ENCODE results near the gene FPR1.

The FPR1 gene

DNA sequence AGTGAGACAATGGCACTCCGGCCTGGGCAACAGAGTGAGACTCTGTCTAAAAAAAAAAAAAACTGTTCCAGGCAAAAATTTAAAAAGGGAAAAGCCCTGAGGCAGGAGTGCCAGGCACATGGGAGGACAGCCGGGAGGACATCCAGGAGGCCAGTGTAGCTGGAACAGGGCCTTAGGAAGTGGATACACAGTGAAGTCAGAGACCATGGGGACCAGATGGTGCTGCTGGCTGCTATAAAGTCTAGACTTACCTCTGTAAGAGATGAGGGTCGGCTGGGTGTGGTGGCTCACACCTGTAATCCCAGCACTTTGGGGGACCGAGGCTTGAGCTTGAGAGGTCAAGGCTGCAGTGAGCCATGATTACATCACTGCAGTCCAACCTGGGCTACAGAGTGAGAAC is 42.9 kb downstream of the FPR1 start:
- no peak overlapping the region for H3K4me3 ChIP-seq (ENCODE audit: low read depth in 1 of 2, low read length in 2 of 2)

DNA sequence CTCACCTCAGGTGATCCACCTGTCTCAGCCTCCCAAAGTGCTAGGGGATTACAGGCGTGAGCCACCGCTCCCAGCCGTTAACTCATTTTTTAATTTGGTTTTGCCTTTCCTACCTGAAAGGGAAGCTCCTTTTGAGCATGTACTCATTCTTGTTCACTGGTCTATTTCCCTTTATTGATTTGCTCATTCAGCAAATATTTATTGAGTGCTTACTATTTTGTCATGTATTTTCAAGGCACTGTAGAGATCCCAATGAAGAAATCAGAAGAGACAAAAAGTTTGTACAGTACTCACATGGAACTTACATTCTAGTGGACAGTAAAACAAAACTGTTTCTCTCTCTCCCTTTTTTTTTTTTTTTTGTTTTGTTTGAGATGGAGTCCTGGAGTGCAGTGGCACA is 44.8 kb downstream of the FPR1 start:
- Histone ChIP-seq H3K4me3 (ENCODE audit: low read depth in 1 of 2, low read length in 2 of 2) (no peak overlapping the region), H3K36me3 (ENCODE audit: control insufficient read depth in 1 of 2, insufficient read depth in 2 of 2, low read length in 2 of 2) (no peaks in the 10 kb centered on the region), H3K4me1 (ENCODE audit: control insufficient read depth in 1 of 2, insufficient read depth in 2 of 2, low read length in 2 of 2) (peaks cover 13 to 23% of the 10 kb centered on the region in 2 donors), H3K27ac (ENCODE audit: low read depth, low read length) (no peak overlapping the region), H3K27me3 (ENCODE audit: control insufficient read depth in 1 of 2, insufficient read depth in 2 of 2, low read length in 2 of 2) (peaks cover 0 to 9% of the 10 kb centered on the region in 2 donors), H3K9ac (ENCODE audit: low read depth in 1 of 2, low read length in 2 of 2) (no peak overlapping the region), H3K9me3 (ENCODE audit: control insufficient read depth in 1 of 2, low read length in 2 of 2) (no peaks in the 10 kb centered on the region)

More for the DNA sequence above, 42.9 kb downstream of the FPR1 start:
- Histone ChIP-seq H3K9me3 (ENCODE audit: control insufficient read depth in 1 of 2, low read length in 2 of 2) (no peaks in the 10 kb centered on the region), H3K9ac (ENCODE audit: low read depth in 1 of 2, low read length in 2 of 2) (no peak overlapping the region), H3K4me1 (ENCODE audit: control insufficient read depth in 1 of 2, insufficient read depth in 2 of 2, low read length in 2 of 2) (peaks cover 6 to 8% of the 10 kb centered on the region in 2 donors), H3K27me3 (ENCODE audit: control insufficient read depth in 1 of 2, insufficient read depth in 2 of 2, low read length in 2 of 2) (no peaks in the 10 kb centered on the region), H3K27ac (ENCODE audit: low read depth, low read length) (no peak overlapping the region), H3K36me3 (ENCODE audit: control insufficient read depth in 1 of 2, insufficient read depth in 2 of 2, low read length in 2 of 2) (no peaks in the 10 kb centered on the region)

GRCh38 chr19:51706296-51706695 is 45.4 kb downstream of the FPR1 start:
- Histone ChIP-seq H3K4me1 (ENCODE audit: control insufficient read depth in 1 of 2, insufficient read depth in 2 of 2, low read length in 2 of 2) (peaks cover 13 to 23% of the 10 kb centered on the region in 2 donors), H3K9ac (ENCODE audit: low read depth in 1 of 2, low read length in 2 of 2) (no peak overlapping the region), H3K36me3 (ENCODE audit: control insufficient read depth in 1 of 2, insufficient read depth in 2 of 2, low read length in 2 of 2) (no peaks in the 10 kb centered on the region), H3K9me3 (ENCODE audit: control insufficient read depth in 1 of 2, low read length in 2 of 2) (no peaks in the 10 kb centered on the region), H3K4me3 (ENCODE audit: low read depth in 1 of 2, low read length in 2 of 2) (no peak overlapping the region), H3K27ac (ENCODE audit: low read depth, low read length) (no peak overlapping the region), H3K27me3 (ENCODE audit: control insufficient read depth in 1 of 2, insufficient read depth in 2 of 2, low read length in 2 of 2) (peaks cover 0 to 9% of the 10 kb centered on the region in 2 donors)

DNA sequence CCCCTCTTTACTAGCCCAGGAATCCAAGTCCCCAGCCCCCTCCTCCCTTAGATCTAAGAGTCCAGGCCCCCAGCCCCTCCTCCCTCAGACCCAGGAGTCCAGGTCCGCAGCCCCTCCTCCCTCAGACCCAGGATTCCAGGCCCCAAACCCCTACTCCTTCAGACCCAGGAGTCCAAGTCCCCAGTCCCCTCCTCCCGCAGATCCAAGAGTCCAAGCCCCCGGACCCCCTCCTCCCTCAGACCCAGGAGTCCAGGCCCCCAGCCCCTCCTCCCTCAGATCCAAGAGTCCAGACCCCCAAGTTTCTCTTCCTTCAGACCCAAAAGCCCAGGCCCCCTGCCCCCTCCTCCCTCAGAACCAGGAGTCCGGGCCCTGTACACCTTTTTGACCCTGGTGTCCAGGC is 47.1 kb downstream of the FPR1 start:
- peak overlapping the region; percentile 93 for H3K4me3 ChIP-seq (ENCODE audit: low read depth in 1 of 2, low read length in 2 of 2)
- H3K27me3 ChIP-seq (ENCODE audit: control insufficient read depth in 1 of 2, insufficient read depth in 2 of 2, low read length in 2 of 2), result peaks cover 0 to 9% of the 10 kb centered on the region in 2 donors
- H3K36me3 ChIP-seq (ENCODE audit: control insufficient read depth in 1 of 2, insufficient read depth in 2 of 2, low read length in 2 of 2), result no peaks in the 10 kb centered on the region
- peak overlapping the region; percentile 70 for H3K27ac ChIP-seq (ENCODE audit: low read depth, low read length)
- no peaks in the 10 kb centered on the region for H3K9me3 ChIP-seq (ENCODE audit: control insufficient read depth in 1 of 2, low read length in 2 of 2)
- H3K9ac ChIP-seq (ENCODE audit: low read depth in 1 of 2, low read length in 2 of 2), result peak overlapping the region; percentile 91 to 92
- H3K4me1 ChIP-seq (ENCODE audit: control insufficient read depth in 1 of 2, insufficient read depth in 2 of 2, low read length in 2 of 2), result peaks cover 13 to 23% of the 10 kb centered on the region in 2 donors

DNA sequence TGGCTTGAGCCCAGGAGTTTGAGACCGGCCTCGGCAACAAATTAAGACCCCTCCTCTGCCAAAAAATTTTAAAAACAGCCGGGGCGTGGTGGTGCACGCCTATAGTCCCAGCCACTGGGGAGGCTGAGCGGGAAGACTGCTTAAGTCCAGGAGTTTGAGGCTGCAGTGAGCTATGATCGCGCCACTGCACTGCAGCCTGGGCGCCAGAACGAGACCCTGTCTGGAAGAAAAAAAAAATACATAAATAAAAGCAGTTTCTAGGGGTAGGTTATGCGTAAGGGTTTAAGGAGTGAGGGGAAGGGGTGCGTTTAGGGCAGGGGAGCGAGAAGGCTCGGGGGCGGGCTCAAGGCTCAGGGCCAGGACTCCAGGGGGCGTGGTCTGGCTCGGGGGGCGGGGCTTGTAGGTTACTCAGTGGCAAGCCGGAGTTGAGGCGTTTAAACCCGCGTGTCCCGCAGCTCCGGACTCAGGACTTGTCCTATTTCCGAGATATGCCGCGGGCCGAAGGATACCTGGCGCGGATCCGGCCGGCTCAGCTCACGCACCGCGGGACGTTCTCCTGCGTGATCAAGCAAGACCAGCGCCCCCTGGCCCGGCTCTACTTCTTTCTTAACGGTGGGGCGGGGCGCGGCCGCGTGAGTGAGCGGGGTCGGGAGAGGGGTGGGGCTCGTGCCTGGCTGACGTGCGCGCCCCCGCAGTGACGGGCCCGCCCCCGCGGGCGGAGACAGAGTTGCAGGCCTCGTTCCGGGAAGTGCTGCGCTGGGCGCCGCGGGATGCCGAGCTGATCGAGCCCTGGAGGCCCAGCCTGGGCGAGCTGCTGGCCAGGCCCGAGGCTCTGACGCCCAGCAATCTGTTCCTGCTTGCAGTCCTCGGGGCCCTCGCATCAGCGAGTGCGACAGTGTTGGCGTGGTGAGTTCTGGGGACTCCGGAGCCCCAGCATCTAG is 47.8 kb downstream of the FPR1 start:
- Histone ChIP-seq H3K9ac (ENCODE audit: low read depth in 1 of 2, low read length in 2 of 2) (peak overlapping the region; percentile 91 to 92), H3K27ac (ENCODE audit: low read depth, low read length) (peak overlapping the region; percentile 78), H3K9me3 (ENCODE audit: control insufficient read depth in 1 of 2, low read length in 2 of 2) (no peaks in the 10 kb centered on the region), H3K36me3 (ENCODE audit: control insufficient read depth in 1 of 2, insufficient read depth in 2 of 2, low read length in 2 of 2) (no peaks in the 10 kb centered on the region), H3K4me3 (ENCODE audit: low read depth in 1 of 2, low read length in 2 of 2) (peak overlapping the region; percentile 93), H3K4me1 (ENCODE audit: control insufficient read depth in 1 of 2, insufficient read depth in 2 of 2, low read length in 2 of 2) (peaks cover 13 to 23% of the 10 kb centered on the region in 2 donors), H3K27me3 (ENCODE audit: control insufficient read depth in 1 of 2, insufficient read depth in 2 of 2, low read length in 2 of 2) (peaks cover 0 to 9% of the 10 kb centered on the region in 2 donors)

DNA sequence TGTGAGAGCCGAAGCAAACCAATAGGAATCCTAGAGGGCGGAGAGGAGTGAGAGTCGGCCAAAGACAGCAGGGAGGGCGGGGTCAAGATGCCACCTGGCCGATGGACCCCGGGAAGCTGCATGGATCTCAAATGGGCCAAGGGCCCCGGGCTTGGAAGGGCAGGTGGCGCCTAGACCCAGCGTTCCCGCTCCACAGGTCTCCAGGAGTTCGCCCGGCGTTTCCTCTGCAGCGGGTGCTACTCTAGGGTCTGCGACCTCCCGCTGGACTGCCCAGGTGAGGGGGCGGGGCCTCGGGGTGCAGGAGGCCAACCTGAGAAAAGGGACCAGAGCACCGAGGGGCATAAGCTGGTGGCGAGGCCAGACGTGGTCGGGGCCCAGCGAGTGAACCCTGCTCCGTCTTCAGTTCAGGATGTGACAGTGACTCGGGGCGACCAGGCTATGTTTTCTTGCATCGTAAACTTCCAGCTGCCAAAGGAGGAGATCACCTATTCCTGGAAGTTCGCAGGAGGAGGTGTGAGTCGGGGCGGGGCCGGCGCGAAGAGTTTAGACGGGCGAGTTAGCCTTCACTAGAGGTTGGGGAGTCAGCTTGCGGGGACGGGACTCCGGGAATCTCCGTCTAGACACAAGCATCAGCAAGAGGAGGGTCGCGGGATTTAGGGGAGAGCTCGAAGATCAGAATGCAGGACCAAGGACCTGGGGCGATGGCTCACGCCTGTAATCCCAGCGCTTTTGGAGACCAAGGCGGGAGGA is 48.7 kb downstream of the FPR1 start:
- Histone ChIP-seq H3K27me3 (ENCODE audit: control insufficient read depth in 1 of 2, insufficient read depth in 2 of 2, low read length in 2 of 2) (peaks cover 0 to 9% of the 10 kb centered on the region in 2 donors), H3K4me3 (ENCODE audit: low read depth in 1 of 2, low read length in 2 of 2) (peak overlapping the region; percentile 93), H3K9ac (ENCODE audit: low read depth in 1 of 2, low read length in 2 of 2) (no peak overlapping the region), H3K36me3 (ENCODE audit: control insufficient read depth in 1 of 2, insufficient read depth in 2 of 2, low read length in 2 of 2) (peaks cover 0 to 3% of the 10 kb centered on the region in 2 donors), H3K4me1 (ENCODE audit: control insufficient read depth in 1 of 2, insufficient read depth in 2 of 2, low read length in 2 of 2) (peaks cover 13 to 23% of the 10 kb centered on the region in 2 donors), H3K27ac (ENCODE audit: low read depth, low read length) (peak overlapping the region; percentile 25), H3K9me3 (ENCODE audit: control insufficient read depth in 1 of 2, low read length in 2 of 2) (no peaks in the 10 kb centered on the region)

DNA sequence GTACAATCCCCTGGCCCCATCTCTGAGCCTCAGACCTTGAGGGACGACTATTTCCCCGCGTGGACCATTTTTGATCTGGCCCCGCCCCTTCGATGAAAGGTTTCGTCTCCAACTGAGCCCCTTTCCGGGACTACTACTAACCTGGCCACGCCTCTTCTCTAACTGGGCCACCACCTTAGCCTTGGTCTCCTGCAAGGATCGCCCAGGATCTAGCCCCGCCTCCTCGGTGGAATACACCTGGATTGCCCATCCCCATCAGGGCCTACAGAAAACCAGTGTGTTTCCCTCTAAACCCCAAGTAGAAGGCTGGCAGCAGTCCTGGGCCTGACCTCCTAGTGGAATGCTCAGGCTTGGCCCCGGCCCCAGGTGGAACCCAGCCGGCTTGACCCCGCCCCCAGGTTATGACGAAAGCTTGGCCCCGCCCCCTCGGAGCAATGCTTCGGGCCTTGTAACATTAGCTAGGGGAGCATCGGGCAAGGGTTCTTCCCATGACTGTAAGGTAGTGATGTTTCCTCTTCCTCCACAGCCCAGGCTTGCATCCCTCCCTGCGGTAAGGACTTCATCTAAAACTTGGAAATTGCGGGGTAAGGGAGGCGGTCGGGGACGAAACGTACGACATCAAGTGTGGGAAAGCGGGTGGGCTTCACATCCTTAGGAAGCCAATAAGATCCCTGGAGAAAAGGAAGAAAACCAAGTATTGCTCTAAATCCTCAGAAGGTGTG is 49.4 kb downstream of the FPR1 start:
- Histone ChIP-seq H3K4me1 (ENCODE audit: control insufficient read depth in 1 of 2, insufficient read depth in 2 of 2, low read length in 2 of 2) (peaks cover 13 to 23% of the 10 kb centered on the region in 2 donors), H3K9me3 (ENCODE audit: control insufficient read depth in 1 of 2, low read length in 2 of 2) (no peaks in the 10 kb centered on the region), H3K36me3 (ENCODE audit: control insufficient read depth in 1 of 2, insufficient read depth in 2 of 2, low read length in 2 of 2) (peaks cover 3 to 6% of the 10 kb centered on the region in 2 donors), H3K4me3 (ENCODE audit: low read depth in 1 of 2, low read length in 2 of 2) (peak overlapping the region; percentile 93), H3K27ac (ENCODE audit: low read depth, low read length) (peak overlapping the region; percentile 25), H3K9ac (ENCODE audit: low read depth in 1 of 2, low read length in 2 of 2) (no peak overlapping the region), H3K27me3 (ENCODE audit: control insufficient read depth in 1 of 2, insufficient read depth in 2 of 2, low read length in 2 of 2) (peaks cover 0 to 9% of the 10 kb centered on the region in 2 donors)

DNA sequence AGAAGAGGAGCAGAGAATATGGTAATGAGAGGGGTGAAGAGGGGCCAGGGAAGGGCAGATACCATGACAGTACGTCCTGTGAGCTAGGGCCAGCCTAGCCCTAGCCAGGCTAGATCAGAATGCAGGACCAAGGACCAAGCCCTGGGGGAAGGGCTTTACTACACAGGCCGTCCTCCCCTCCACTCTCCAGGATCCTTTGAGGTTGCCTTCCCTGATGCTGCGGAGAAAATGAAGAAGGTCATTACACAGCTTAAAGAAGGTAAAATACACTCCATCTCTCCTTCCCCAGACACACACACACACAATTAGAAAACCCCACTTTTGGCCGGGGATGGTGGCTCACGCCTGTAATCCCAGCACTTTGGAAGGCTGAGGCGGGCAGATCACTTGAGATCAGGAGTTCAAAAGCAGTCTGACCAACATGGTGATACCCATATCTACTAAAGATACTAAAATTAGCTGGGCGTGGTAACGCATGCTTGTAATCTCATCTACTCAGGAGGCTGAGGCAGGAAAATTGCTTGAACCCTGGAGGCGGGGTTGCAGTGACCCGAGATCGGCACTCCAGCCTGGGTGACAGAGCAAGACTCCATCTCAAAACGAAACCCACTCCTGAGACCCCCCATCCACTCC is 50.1 kb downstream of the FPR1 start:
- H3K4me3 ChIP-seq (ENCODE audit: low read depth in 1 of 2, low read length in 2 of 2), result no peak overlapping the region
- H3K36me3 ChIP-seq (ENCODE audit: control insufficient read depth in 1 of 2, insufficient read depth in 2 of 2, low read length in 2 of 2), result peaks cover 3 to 6% of the 10 kb centered on the region in 2 donors
- H3K4me1 ChIP-seq (ENCODE audit: control insufficient read depth in 1 of 2, insufficient read depth in 2 of 2, low read length in 2 of 2), result peaks cover 13 to 23% of the 10 kb centered on the region in 2 donors
- no peak overlapping the region for H3K9ac ChIP-seq (ENCODE audit: low read depth in 1 of 2, low read length in 2 of 2)
- peaks cover 0 to 9% of the 10 kb centered on the region in 2 donors for H3K27me3 ChIP-seq (ENCODE audit: control insufficient read depth in 1 of 2, insufficient read depth in 2 of 2, low read length in 2 of 2)
- H3K9me3 ChIP-seq (ENCODE audit: control insufficient read depth in 1 of 2, low read length in 2 of 2), result no peaks in the 10 kb centered on the region
- H3K27ac ChIP-seq (ENCODE audit: low read depth, low read length), result no peak overlapping the region

GRCh38 chr19:51699170-51699569 is 52.5 kb downstream of the FPR1 start:
- peaks cover 6 to 14% of the 10 kb centered on the region in 2 donors for H3K36me3 ChIP-seq (ENCODE audit: control insufficient read depth in 1 of 2, insufficient read depth in 2 of 2, low read length in 2 of 2)
- no peak overlapping the region for H3K9ac ChIP-seq (ENCODE audit: low read depth in 1 of 2, low read length in 2 of 2)
- H3K27ac ChIP-seq (ENCODE audit: low read depth, low read length), result no peak overlapping the region
- peaks cover 0 to 9% of the 10 kb centered on the region in 2 donors for H3K27me3 ChIP-seq (ENCODE audit: control insufficient read depth in 1 of 2, insufficient read depth in 2 of 2, low read length in 2 of 2)
- H3K4me3 ChIP-seq (ENCODE audit: low read depth in 1 of 2, low read length in 2 of 2), result no peak overlapping the region
- no peaks in the 10 kb centered on the region for H3K9me3 ChIP-seq (ENCODE audit: control insufficient read depth in 1 of 2, low read length in 2 of 2)
- peaks cover 7 to 15% of the 10 kb centered on the region in 2 donors for H3K4me1 ChIP-seq (ENCODE audit: control insufficient read depth in 1 of 2, insufficient read depth in 2 of 2, low read length in 2 of 2)

Data from duodenal mucosa (tissue), 2 donors.